GM18505 (cell line): ENCODE results near the gene WDFY4.

Experiments
- ATAC-seq: cut with Tn5 transposase; IDR thresholded peaks from one replicate; pipeline ENCODE4 v1.9.1; 2021; ENCODE audit not compliant: unreplicated experiment
- POLR2A ChIP-seq: IDR thresholded peaks from 4 replicates; pipeline ENCODE4 v1.6.1; 2011; ENCODE audit warnings: borderline replicate concordance; ENCODE audit not compliant: insufficient read depth, insufficient read length; ENCODE audit errors: extremely low read depth

WDFY4 gene

DNA sequence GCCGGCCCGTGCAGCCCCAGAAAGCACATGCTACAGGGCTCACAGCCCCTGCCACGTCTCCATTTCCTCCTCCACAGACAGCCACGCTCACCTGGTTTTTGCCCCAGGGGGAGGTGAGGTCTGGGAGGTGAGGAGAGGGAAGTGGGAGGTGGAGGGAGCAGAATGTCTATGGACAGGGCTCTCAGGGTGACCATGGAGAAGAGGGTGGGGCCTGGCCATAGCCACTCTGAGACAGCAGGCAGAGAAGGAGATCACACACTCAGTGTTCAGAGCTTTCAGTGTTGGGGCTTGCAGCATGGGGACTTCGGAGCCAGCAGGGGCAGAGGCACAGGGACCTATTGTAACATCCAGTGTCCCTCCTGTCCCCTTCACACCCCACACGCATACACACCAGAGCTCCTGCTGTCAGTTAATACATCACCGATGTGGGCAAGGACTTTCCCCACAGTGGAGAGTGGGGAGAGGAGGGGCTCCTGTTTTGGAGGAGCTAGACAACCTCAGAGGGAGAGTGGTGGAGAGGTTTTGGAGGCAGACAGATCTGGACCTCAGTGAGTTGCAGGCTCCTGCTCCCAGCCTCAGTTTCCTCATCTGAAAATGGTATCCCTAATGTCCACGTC, 14.4 kb downstream of the WDFY4 start:
- ATAC-seq: no peak

DNA sequence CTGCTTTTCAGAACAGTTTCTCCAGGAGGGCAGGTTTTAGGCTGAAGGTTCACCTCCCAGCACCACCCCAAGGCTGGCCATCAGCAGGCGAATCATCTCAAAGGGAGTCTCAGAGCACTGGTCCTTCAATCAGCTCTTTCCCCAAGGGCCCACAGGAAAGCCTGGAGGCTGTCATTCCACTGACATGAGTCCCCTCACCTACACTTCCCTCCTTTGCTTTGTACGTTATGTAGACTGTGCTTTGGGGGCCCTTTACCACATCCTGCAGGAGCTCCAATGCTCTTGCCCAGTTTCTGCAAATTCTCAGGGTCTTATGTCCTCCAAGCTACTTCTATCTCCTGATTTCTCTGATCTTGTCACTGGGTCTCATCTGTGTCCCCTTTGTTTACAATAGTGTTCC, 15.4 kb downstream of the WDFY4 start:
- no peak for ATAC-seq
- TF ChIP-seq POLR2A: no peak

More for the DNA sequence above, 14.4 kb downstream of the WDFY4 start:
- no peak for TF ChIP-seq POLR2A

DNA sequence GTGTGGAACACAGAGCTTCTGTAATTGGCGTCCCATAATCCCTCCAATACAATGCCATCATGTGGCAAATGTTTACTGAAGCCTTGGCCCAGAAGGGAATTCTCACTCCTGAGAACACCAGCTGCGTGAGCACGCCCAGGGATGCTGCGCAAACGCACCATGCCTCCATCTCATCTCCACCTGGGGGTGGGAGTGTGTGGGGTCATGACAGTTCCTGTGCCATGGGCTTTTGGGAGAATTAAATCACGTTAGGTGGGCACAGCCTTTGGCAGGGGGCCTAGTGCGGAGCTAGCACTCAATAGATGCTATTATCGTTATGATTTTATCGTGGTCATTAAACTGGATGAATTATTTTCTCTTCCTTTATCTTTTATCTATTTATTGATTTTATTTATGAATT, 15.8 kb downstream of the WDFY4 start:
- ATAC-seq: no peak
- TF ChIP-seq POLR2A: no peak

DNA sequence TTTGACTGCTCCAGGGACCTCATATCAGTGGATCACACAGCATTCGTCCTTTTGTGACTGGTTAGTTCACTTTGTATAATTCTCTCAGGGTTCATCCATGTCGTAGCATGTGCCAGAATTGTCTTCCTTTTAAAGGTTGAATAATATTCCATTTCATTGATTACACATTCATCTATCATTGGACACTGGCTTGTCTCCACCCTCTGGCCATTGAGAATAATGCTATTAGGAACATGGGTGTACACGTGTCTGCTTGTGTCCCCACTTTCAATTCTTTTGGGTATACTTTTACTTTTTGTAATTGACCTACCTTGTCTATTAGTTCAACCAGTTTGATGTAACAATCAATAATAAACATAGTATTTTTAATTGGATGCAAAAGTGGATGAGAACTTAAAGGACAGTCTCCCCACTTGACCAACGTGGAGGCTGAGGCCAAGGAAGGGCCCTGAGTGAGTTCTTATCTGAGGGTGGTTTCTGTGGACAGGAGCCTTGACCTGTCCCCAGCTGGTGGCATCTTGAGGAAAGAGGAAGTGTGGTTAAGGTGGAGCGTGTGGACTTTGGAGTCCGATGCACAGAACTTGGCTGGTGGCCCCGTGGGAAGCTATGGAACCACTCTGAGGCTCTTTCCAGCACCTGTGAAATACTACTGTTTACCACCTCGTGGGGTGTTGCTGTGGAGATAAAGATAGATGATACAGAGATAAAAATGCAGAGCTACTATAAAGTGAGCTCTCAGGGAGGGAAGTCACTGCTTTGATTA, 16.6 kb downstream of the WDFY4 start:
- ATAC-seq: no peak
- no peak for TF ChIP-seq POLR2A

DNA sequence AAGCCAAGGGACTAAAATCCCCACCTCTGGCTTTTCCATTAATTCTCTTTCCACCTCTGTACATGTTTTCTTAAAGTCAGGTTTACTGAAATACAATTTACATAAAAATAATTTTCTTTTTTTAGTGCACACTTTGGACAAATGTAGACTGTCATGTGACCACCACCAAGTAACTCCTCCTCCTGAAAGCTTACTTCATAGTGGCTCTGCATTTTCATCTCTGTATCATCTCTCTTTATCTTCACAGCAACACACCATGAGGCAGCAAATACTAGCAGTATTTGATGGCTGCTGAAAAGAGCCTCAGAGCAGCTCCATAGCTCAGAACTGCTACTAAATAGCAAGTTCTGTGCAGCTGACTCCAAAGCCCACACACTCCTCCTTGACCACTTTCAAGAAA, 17.3 kb downstream of the WDFY4 start:
- no peak for ATAC-seq
- TF ChIP-seq POLR2A: no peak

DNA sequence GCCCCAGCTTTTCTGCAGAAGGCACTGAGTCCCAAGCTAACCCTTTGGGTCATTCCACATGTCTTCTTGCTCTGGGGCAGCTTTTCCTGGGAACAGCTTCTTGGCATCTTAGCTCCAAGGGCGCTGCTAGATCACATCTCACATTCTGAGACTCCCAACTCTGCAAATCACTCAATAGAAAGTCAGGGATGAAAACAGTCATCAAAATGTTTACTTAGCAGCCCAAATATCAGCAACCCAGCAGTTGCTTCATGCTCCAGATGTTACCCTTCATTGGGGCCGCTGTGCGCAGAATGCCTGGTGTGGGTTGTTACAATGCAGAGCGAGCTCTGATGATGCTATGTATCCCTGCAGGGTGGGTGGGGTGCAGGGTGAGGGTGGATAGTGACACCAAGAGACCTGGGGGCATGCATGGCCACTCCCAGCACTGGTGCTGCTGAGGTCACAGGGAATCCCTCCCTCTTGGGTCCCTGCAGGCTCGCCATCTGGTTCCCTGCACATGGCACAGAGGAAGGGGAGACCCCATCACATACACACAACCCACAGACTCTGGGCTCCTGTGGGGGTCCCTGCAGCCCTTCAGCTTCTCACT, 19.0 kb downstream of the WDFY4 start:
- ATAC-seq: no peak

DNA sequence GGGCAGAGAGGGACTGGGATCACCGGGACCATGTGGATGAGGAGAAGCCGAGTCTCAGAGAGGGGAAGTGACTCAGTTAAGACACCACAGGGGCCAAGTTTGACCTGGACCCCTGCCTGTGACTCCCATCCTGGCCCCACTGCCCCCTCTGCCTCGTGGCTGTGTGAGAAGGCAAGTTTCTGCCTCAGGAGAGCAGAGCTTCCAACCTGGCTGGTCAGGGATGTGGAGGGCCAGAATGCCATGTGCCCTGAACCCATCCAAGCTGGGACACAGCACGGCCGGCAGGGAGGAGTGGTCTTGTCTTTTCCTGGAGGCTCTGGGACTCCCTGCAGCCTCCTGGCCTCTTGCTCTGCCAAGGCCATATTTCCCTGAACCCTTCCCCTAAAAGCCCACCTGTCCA, 19.5 kb downstream of the WDFY4 start:
- TF ChIP-seq POLR2A: no peak
- no peak for ATAC-seq

More for the DNA sequence above, 19.0 kb downstream of the WDFY4 start:
- TF ChIP-seq POLR2A: no peak

DNA sequence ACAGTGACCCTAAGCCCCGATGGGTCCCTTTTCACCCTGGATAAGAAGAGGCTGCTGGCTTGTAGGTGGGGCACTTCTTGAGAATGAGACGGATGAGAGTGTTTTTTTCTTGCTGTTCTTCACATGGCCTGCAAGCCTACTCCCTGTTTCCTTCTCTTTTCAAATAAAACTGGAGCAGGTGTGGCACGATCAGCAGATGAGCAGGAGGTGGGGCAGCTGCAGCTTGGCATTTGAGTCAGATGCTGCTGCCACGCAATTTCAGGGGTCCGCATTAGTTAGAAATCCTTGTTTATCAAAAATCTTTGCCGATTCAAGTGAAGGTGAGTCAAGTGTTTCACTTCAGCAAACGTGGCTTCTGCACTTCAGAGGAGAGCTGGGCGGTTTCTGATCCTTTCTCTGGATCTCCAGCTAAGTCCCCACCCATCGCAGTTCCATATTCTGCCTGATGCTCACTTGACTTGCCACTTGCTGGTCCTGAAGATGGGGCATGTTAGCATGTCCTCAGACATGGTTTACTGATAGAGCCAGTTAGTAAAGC, 20.8 kb downstream of the WDFY4 start:
- no peak for TF ChIP-seq POLR2A
- ATAC-seq: no peak

DNA sequence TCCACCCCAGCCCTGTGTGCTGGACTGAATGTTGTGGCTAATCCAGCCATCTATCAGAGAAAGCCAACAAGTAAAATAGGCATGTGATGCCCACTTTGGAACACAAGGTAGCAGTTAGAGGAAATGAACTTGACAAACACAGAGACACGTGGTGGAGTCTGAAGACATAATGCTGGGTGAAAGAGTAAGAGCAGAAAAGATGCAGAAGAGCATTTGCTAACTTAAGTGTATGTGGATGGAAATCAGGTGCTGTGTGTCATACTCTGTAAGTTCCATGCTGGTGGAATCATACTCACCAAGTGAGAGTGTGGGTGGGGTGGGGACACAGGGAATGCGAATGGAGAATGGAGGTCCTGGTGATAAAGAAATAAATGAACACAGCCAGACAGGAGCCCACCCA, 22.8 kb downstream of the WDFY4 start:
- ATAC-seq: no peak
- no peak for TF ChIP-seq POLR2A

DNA sequence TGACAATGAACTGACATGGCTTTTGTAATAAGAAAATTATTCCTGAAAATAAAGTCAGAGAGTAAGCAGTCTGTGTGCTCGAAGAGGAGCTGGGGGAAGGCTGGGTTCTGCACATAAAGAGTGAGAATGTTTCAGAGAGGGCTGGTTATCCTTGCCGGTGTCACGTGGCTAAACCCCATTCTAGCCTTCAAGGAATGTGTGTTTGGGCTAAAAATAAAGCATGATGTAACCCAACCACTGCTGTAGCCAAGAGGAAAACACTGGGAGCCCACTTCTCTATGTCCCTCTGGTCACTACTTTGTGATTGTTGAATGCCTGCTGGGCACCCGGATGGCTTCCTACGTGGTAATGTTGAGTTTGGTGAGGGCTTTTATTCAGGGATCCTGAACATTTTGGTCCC, 23.5 kb downstream of the WDFY4 start:
- no peak for ATAC-seq
- no peak for TF ChIP-seq POLR2A

DNA sequence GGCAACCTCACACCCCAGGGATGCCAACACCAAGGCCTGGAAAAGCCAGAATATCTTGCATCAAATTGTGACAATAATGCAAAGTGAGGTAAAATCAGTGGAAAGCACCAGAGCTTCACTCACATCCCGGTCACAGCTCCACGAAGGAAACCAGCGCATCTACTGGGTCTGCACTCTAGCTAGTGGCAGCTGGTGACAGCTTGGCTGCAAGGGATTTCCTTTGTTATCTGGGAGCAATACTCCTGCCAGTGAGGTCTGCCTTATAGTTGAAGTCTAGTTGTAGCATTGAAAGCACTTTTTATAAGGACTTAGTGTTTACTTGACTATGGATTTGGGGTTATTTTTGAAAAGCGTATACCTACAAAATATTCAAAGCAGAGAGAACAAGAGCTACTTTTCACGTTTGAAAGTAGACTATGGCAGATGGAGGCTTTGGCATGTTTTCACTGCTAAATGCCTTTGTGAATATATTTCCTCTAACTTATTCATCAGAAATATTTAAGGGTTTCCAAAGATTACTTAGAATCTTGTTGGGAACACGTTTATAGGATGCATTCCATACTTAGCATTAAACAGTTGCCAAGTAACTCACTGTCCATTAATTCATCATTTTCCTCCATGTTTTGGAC, 26.1 kb downstream of the WDFY4 start:
- TF ChIP-seq POLR2A: no peak
- ATAC-seq: no peak

DNA sequence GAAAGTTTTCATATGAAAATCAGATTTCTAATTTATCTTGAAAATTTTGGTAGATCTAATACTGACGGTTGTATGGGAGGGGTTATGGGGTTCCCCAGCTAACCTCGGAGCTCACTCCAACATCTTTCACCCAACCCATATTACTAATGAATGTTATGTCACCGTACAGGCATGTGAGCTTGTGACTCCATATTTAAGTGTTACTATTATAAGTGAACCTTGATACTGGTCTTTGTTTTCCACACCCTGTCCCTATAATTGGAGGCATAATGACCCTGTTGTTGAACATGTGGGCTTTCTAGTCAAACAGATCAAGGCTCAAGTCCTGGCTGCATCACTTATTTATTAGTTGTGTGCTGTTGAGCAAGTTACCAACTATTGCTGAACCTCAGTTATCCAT, 27.2 kb downstream of the WDFY4 start:
- no peak for ATAC-seq
- TF ChIP-seq POLR2A: no peak

DNA sequence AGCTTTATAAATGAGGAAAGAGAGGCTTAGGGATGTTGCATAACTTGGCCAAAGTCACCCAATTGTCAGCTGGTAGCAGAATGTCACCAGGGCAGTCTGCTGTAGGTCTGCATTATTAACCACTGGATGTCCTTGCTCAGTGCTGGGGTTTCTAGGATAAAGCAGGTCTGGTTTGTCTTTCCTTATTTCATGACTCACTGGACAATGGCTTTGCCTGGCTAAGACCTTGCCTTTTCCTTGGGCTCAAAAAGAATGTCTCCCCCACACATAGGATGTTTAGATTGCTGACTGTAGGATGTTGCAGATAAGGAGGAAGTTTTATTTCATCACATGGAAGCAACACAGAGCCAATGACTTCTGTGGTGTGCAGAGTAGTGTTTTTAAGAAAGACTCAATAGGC, 29.4 kb downstream of the WDFY4 start:
- ATAC-seq: no peak

More for the DNA sequence above, 29.4 kb downstream of the WDFY4 start:
- TF ChIP-seq POLR2A: no peak
